ENCODE data around the gene BAIAP2L1. TPM values are rescaled to one million over a fixed set of nuclear protein-coding genes. Genes with fewer than 3 reads are reported as not detected.

Gene BAIAP2L1
- total and polyA plus RNA-seq, 9 of the 15 experiments (the other 6 are each of a cell fraction or from before 2014, with no cell fraction given), result 4.2 to 29.8 (median 15.5) TPM

DNA sequence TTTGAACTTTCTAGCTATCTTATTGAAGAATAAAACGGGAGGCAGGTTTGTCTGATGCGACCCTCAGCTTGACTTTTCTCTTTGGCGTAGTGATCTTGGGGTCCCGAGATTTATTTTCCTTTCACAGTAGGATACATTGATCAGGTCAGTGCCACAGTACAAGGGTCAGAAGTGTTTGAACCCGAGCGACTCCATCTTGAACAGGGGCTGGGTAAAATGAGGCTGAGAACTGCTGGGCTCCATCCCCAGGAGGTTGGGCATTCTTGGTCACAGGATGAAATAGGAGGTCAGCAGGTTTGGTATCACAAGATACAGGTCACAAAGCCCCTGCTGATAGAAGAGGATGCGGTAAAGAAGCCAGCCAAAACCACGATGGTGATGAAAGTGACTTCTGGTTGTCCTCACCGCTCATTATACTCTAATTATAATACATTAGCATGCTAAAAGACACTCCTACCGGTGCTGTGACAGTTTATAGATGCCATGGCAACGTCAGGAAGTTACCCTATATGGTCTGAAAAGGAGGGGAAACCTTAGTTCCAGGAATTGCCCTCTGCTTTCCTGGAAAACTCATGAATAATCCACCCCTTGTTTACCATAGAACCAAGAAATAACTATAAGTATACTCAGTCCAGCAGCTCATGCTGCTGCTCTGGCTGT lies 145.8 kb downstream of the BAIAP2L1 start:
- Histone ChIP-seq H3K9ac (ENCODE audit: insufficient read depth in 1 of 2, low read depth in 2 of 2, low read length in 2 of 2) (no peak overlapping the region), H3K79me2 (ENCODE audit: control insufficient read depth, insufficient read depth, low read length) (peaks cover 21% of the 10 kb centered on the region), H2AFZ (ENCODE audit: low read depth, low read length) (no peak overlapping the region), H3K4me1 (replicated peaks in 1 of 2; ENCODE audit: control insufficient read depth in 2 of 2, insufficient read depth in 2 of 2, low read length in 2 of 2) (peaks cover 10 to 29% of the 10 kb centered on the region in 2 experiments; a peak in 4 of 5 replicates), H3K4me2 (ENCODE audit: insufficient read depth, low read length) (no peak overlapping the region), H4K20me1 (replicated peaks; ENCODE audit: control insufficient read depth, insufficient read depth, low read length) (no peaks in the 10 kb centered on the region), H3K4me3 (no peak overlapping the region), H3K27ac (ENCODE audit: extremely low read depth, low read depth, low read length) (peak overlapping the region; percentile 33; the same call in 1 of the 3 replicates), H3K27me3 (ENCODE audit: control insufficient read depth in 2 of 2, insufficient read depth in 2 of 2, low read length in 2 of 2) (no peaks in the 10 kb centered on the region), H3K9me3 (replicated peaks; ENCODE audit: control insufficient read depth, insufficient read depth, low read depth, low read length) (no peaks in the 10 kb centered on the region), H3K9me1 (ENCODE audit: control insufficient read depth, insufficient read depth, low read length) (no peaks in the 10 kb centered on the region), H3K36me3 (ENCODE audit: control insufficient read depth, insufficient read depth, low read length) (peaks cover 4% of the 10 kb centered on the region; the same call in 1 of the 3 replicates)
- BruUV-seq (replicated peaks), result TSS peak; percentile 16
- ATAC-seq (no peak), DNase-seq (ENCODE audit: extremely low read depth in 1 of 4, low spot score in 3 of 4) (peak in 1 of 4 experiments; percentile 64), FAIRE-seq (no peak)
- WGBS (ENCODE audit: insufficient coverage, low coverage, missing lambda C conversion rate), result 32% methylated on average over 7 of the region's 11 CpGs
- intact Hi-C loops (cut with micrococcal nuclease) (no loop called here), in situ Hi-C loops (cut with MboI) (no loop called here)
- ChIA-PET CTCF (ENCODE audit: low intra/inter-chr PET ratio) (no interaction called here), POLR2A (interaction anchor here (1.1 kb wide), 1 partner anchor 19 kb away, joined by 3 read pairs; no protein-coding TSS in a partner anchor)
- TF ChIP-seq ATF2 (CRISPR knock-in tag; IDR thresholded peaks at IDR 0.05) (no peak), BACH1 (tag; IDR thresholded peaks at IDR 0.05) (peak; percentile 50; the same call in 1 of the 2 replicates), RAD51 (IDR thresholded peaks at IDR 0.05; ENCODE audit: borderline replicate concordance, low read depth) (no peak), DACH1 (IDR thresholded peaks at IDR 0.05; ENCODE audit: partially characterized antibody) (no peak), NEUROD1 (IDR thresholded peaks at IDR 0.05; ENCODE audit: borderline replicate concordance, low read depth, low read length, partially characterized antibody) (no peak), MEIS2 (IDR thresholded peaks at IDR 0.05; ENCODE audit: partially characterized antibody) (peak; percentile 16), FOXK2 (conservative IDR thresholded peaks at IDR 0.05 in 1 of 2, IDR thresholded peaks at IDR 0.05 in 1 of 2; ENCODE audit: low read depth in 2 of 2) (peak; percentile 20 to 49; a peak in 1 of 4 replicates), TBP (optimal IDR thresholded peaks at IDR 0.05; ENCODE audit: low read depth, low read length) (no peak), ZNF253 (CRISPR knock-in tag; conservative IDR thresholded peaks at IDR 0.05) (no peak), SIN3A (IDR thresholded peaks at IDR 0.05; ENCODE audit: borderline replicate concordance in 2 of 2, control insufficient read depth in 1 of 2, low read depth in 2 of 2, low read length in 2 of 2) (no peak), HNRNPUL1 (IDR thresholded peaks at IDR 0.05; ENCODE audit: low read length) (no peak), GABPB2 (CRISPR knock-in tag; conservative IDR thresholded peaks at IDR 0.05) (no peak), SAFB2 (IDR thresholded peaks at IDR 0.05; ENCODE audit: borderline replicate concordance, low read depth, low read length, severe bottlenecking) (no peak), HMG20A (CRISPR knock-in tag; conservative IDR thresholded peaks at IDR 0.05) (no peak), ZFP36 (IDR thresholded peaks at IDR 0.05; ENCODE audit: low read depth, low read length, partially characterized antibody) (no peak), SRF (CRISPR knock-in tag; IDR thresholded peaks at IDR 0.05) (peak; percentile 79 to 98), SMAD4 (CRISPR knock-in tag; conservative IDR thresholded peaks at IDR 0.05) (0 out of 2 replicates have a peak, but pooled peaks have one; percentile 17), DMBX1 (CRISPR knock-in tag; IDR thresholded peaks at IDR 0.05; ENCODE audit: borderline replicate concordance) (no peak)
- TF ChIP-seq, protein P1, sequence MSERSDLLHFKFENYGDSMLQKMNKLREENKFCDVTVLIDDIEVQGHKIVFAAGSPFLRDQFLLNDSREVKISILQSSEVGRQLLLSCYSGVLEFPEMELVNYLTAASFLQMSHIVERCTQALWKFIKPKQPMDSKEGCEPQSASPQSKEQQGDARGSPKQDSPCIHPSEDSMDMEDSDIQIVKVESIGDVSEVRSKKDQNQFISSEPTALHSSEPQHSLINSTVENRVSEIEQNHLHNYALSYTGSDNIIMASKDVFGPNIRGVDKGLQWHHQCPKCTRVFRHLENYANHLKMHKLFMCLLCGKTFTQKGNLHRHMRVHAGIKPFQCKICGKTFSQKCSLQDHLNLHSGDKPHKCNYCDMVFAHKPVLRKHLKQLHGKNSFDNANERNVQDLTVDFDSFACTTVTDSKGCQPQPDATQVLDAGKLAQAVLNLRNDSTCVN (CRISPR knock-in tag; IDR thresholded peaks at IDR 0.05), result no peak
- TF ChIP-seq, protein P2, sequence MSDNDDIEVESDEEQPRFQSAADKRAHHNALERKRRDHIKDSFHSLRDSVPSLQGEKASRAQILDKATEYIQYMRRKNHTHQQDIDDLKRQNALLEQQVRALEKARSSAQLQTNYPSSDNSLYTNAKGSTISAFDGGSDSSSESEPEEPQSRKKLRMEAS (CRISPR knock-in tag; IDR thresholded peaks at IDR 0.05), result no peak
